GM23248 (cell line): ENCODE results near the gene BIRC6.

Experiments used
- EZH2 ChIP-seq: fragments of 200-600 bp; sonication (generic); IDR thresholded peaks from 2 replicates; pipeline ENCODE4 v1.6.1; 2018; ENCODE audit warnings: antibody characterized with exemption, mild to moderate bottlenecking; ENCODE audit not compliant: insufficient read depth, poor library complexity, severe bottlenecking
- EZH2phosphoT487 ChIP-seq: fragments of 200-600 bp; sonication (generic); IDR thresholded peaks from 2 replicates; pipeline ENCODE4 v1.6.1; 2018; ENCODE audit warnings: antibody characterized with exemption, moderate library complexity, mild to moderate bottlenecking, low read depth; ENCODE audit not compliant: insufficient read depth

DNA sequence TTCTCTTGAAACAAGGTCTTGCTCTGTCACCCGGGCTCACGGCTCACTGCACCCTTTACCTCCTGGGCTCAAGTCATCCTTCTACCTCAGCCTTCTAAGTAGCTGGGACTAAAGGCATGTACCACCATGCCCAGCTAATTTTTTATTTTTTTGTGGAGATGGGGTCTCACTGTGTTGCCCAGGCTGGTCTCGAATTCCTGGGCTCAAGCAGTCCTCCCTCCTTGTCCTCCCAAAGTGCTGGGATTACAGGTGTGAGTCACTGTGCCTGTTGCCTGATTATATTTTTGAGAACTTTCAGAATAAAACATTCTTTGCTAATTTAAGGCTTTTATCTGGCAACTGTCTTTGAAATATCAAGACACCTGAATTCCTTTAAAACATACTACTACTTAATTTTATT lies 47.9 kb downstream of the BIRC6 start:
- no peak for TF ChIP-seq EZH2phosphoT487
- no peak for TF ChIP-seq EZH2
